PFSK-1 (cell line): ENCODE results near the gene PHACTR2.

Experiments
- FOXP2 ChIP-seq: optimal IDR thresholded peaks from 2 replicates; pipeline ENCODE3; 2011; ENCODE audit warnings: borderline replicate concordance, control low read depth, inconsistent platforms; ENCODE audit not compliant: insufficient read depth; ENCODE audit errors: extremely low read length, extremely low read depth
- POLR2AphosphoS5 ChIP-seq: IDR thresholded peaks from 2 replicates; pipeline ENCODE4 v1.6.1; 2012; ENCODE audit warnings: low read depth, mild to moderate bottlenecking, control low read depth, low read length, moderate library complexity
- SIN3A ChIP-seq: IDR thresholded peaks from 2 replicates; pipeline ENCODE4 v1.6.1; 2012; ENCODE audit warnings: mild to moderate bottlenecking, low read length, moderate library complexity, borderline replicate concordance; ENCODE audit not compliant: insufficient read depth
- TAF1 ChIP-seq: IDR thresholded peaks from 2 replicates; pipeline ENCODE4 v1.6.1; 2012; ENCODE audit warnings: low read length, control low read depth, borderline replicate concordance; ENCODE audit not compliant: insufficient read depth
- TF ChIP-seq, protein P1 (sequence below), 2 experiments: IDR thresholded peaks; 2 replicates each; pipeline versions ENCODE4 v1.6.1 to v1.8.0; 2011 to 2012; ENCODE audit warnings: low read depth in 2 of 2, low read length in 2 of 2, control low read depth in 1 of 2, inconsistent platforms in 1 of 2, mild to moderate bottlenecking in 1 of 2, moderate library complexity in 1 of 2; ENCODE audit not compliant: insufficient read depth in 1 of 2

PHACTR2 gene

DNA sequence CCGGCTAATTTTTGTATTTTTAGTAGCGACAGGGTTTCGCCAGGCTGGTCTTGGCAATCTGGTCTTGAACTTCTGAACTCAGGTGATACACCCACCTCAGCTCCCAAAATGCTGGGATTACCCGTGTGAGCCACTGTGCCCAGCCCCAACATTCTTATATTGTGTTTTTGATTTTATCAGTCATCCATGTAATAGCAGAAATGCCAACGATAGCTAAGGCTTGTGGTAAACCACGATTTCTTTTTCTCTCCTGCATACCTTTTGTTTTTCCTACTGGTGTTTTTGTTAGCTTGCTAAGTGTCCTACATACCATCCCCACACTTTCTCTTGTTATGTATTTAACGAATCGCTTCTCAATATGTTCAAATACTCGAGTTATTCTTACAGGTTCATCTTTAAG lies 12.1 kb downstream of the PHACTR2 start:
- TF ChIP-seq FOXP2, result no peak
- no peak for TF ChIP-seq SIN3A
- no peak for TF ChIP-seq TAF1
- TF ChIP-seq, protein P1, sequence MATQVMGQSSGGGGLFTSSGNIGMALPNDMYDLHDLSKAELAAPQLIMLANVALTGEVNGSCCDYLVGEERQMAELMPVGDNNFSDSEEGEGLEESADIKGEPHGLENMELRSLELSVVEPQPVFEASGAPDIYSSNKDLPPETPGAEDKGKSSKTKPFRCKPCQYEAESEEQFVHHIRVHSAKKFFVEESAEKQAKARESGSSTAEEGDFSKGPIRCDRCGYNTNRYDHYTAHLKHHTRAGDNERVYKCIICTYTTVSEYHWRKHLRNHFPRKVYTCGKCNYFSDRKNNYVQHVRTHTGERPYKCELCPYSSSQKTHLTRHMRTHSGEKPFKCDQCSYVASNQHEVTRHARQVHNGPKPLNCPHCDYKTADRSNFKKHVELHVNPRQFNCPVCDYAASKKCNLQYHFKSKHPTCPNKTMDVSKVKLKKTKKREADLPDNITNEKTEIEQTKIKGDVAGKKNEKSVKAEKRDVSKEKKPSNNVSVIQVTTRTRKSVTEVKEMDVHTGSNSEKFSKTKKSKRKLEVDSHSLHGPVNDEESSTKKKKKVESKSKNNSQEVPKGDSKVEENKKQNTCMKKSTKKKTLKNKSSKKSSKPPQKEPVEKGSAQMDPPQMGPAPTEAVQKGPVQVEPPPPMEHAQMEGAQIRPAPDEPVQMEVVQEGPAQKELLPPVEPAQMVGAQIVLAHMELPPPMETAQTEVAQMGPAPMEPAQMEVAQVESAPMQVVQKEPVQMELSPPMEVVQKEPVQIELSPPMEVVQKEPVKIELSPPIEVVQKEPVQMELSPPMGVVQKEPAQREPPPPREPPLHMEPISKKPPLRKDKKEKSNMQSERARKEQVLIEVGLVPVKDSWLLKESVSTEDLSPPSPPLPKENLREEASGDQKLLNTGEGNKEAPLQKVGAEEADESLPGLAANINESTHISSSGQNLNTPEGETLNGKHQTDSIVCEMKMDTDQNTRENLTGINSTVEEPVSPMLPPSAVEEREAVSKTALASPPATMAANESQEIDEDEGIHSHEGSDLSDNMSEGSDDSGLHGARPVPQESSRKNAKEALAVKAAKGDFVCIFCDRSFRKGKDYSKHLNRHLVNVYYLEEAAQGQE (IDR thresholded peaks at IDR 0.05; ENCODE audit: insufficient read depth in 1 of 2, low read depth in 2 of 2, low read length in 2 of 2), result no peak

DNA sequence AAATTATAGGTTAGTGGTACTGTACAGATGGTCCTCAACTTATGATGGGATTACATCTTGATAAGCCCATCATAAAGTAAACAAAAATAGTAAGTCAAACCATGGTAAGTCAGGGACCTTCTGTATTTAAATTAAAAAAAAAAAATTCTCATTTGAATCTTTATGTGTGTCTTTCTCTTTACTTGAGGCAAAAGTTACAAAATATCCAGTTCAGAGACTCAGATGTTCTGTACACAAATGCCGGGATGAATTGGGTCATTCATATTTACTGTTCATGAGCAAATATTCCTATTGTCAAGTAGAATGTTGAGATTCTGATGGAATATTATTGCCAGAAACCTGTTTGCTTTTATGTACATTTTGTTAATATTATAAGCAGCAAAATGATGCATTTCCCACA lies 13.4 kb downstream of the PHACTR2 start:
- no peak for TF ChIP-seq TAF1
- no peak for TF ChIP-seq POLR2AphosphoS5
- no peak for TF ChIP-seq FOXP2
- TF ChIP-seq, protein P1 (IDR thresholded peaks at IDR 0.05; ENCODE audit: insufficient read depth in 1 of 2, low read depth in 2 of 2, low read length in 2 of 2), result no peak
- no peak for TF ChIP-seq SIN3A

DNA sequence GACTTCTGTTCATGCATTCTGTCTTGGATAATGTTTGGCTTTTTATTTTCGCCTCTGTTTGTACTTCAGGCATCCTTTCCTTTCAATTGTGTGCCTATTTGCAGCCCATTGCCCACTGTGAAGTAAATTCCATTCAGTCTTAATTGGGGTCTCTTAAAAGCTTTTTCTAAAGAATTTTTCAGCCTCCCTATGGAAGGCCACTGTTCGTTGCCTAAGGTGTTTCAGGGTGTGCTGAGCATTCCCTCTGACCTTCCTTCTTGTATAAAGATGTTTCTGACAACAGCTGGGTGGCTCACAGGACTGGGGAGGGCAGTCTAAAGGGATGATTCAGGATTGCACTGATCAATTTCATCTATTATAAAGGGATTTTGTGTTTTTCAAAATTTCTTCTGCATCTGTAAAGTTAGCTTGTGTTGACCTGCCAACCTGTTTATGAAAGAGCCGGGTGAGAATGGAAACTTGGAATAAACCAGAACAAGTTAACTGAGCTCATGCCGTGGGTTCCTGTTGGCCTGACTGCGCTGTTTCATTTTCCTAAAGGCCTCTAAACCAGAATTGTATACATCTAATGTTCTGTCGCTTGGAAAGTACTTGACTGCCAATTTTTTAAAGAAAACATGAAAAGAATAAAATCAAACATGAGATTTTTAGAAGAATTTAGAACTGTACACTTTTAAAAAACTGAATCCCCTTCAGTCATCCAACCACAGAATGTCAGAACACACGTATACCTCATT lies 14.3 kb downstream of the PHACTR2 start:
- TF ChIP-seq POLR2AphosphoS5, result no peak
- TF ChIP-seq, protein P1 (IDR thresholded peaks at IDR 0.05; ENCODE audit: insufficient read depth in 1 of 2, low read depth in 2 of 2, low read length in 2 of 2), result no peak
- TF ChIP-seq SIN3A, result no peak
- TF ChIP-seq FOXP2, result no peak
- TF ChIP-seq TAF1, result no peak

DNA sequence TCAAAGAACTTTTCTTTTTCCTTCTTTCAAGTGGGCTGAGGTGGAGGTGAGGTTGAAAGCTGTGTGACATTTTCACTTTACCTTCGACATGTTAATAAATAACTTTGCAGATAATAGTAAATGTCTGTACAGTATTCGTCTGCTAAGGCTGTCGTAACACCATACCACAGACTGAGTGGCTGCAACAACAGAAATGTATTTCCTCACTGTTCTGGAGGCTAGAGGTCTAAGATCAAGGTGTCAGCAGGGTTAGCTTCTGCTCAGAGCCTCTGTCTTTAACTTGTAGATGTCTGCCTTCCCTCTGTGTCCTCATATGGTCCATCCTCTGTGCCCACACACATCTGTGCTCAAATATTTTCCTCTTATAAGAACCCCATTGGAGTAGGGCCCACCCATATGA lies 14.9 kb downstream of the PHACTR2 start:
- TF ChIP-seq, protein P1 (IDR thresholded peaks at IDR 0.05; ENCODE audit: insufficient read depth in 1 of 2, low read depth in 2 of 2, low read length in 2 of 2), result no peak
- TF ChIP-seq TAF1, result no peak
- TF ChIP-seq SIN3A, result no peak
- no peak for TF ChIP-seq POLR2AphosphoS5
- no peak for TF ChIP-seq FOXP2

DNA sequence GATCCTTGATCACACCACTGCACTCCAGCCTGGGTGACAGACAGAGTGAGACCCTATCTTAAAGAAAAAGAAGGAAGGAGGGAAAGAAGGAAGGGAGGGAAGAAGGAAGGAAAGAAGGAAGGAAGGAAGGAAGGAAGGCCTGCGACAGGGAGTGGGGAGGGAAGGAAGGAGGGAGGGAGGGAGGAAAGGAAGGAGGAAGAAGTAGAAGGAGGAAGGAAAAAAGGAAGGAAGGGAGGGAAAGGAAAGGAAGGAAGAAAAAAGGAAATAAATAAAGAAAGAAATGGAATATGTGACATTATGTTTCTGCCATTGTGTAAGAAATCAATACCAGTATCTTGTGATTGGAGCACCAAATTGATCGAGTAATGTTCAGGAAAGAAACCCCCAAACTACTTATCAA lies 16.2 kb downstream of the PHACTR2 start:
- TF ChIP-seq, protein P1 (IDR thresholded peaks at IDR 0.05; ENCODE audit: insufficient read depth in 1 of 2, low read depth in 2 of 2, low read length in 2 of 2), result no peak
- no peak for TF ChIP-seq FOXP2
- no peak for TF ChIP-seq TAF1
- TF ChIP-seq POLR2AphosphoS5, result no peak
- no peak for TF ChIP-seq SIN3A
